ENCODE data around the gene ZFP69.

The ZFP69 gene

GRCh38 chr1:40534589-40534988, 57.5 kb downstream of the ZFP69 start:
- no peak overlapping the region for H3K4me3 ChIP-seq (ENCODE audit: low read depth, low read length)
- TF ChIP-seq CTCF (IDR thresholded peaks at IDR 0.05; ENCODE audit: low read depth, low read length), result no peak

GRCh38 chr1:40535732-40536131, 58.6 kb downstream of the ZFP69 start:
- TF ChIP-seq CTCF (IDR thresholded peaks at IDR 0.05; ENCODE audit: low read depth, low read length), result no peak
- no peak overlapping the region for H3K4me3 ChIP-seq (ENCODE audit: low read depth, low read length)

- no peak overlapping the region for H3K4me3 ChIP-seq (ENCODE audit: low read depth, low read length)
- TF ChIP-seq CTCF (IDR thresholded peaks at IDR 0.05; ENCODE audit: low read depth, low read length), result no peak
Observed at GRCh38 chr1:40539338-40539737, 62.2 kb downstream of the ZFP69 start.

All from WI38 (cell line).